GM19238 (cell line): ENCODE results near the gene IQCM.

ENCODE experiments used
- DNase-seq: peaks from one replicate; pipeline ENCODE4 v3.0.0; 2011; ENCODE audit warnings: low spot score; ENCODE audit not compliant: insufficient read length

Gene IQCM

GRCh38 chr4:149815743-149816142 lies at the start of gene IQCM:
TSS of gene IQCM (minus strand) at chr4:149815843. CDS start at chr4:149742691, 73,152 bp downstream.
- DNase-seq = no peak

- no peak for DNase-seq
These were observed 41.8 kb upstream of the IQCM start for GRCh38 chr4:149857446-149857845.

GRCh38 chr4:149845743-149846142 lies 30.1 kb upstream of the IQCM start:
- no peak for DNase-seq

- no peak for DNase-seq
These were observed 26.0 kb upstream of the IQCM start for GRCh38 chr4:149841686-149842085.

GRCh38 chr4:149838036-149838435 lies 22.4 kb upstream of the IQCM start:
- no peak for DNase-seq

- no peak for DNase-seq
These were observed 20.9 kb upstream of the IQCM start for GRCh38 chr4:149836546-149836945.

GRCh38 chr4:149835280-149835679 lies 19.6 kb upstream of the IQCM start:
- DNase-seq = no peak

GRCh38 chr4:149831656-149832208 lies 16.1 kb upstream of the IQCM start:
- DNase-seq = no peak

- no peak for DNase-seq
These were observed 15.2 kb upstream of the IQCM start for GRCh38 chr4:149830823-149831222.

GRCh38 chr4:149825336-149825735 lies 9.7 kb upstream of the IQCM start:
- no peak for DNase-seq

GRCh38 chr4:149823769-149824221 lies 8.2 kb upstream of the IQCM start:
- DNase-seq = no peak

GRCh38 chr4:149801416-149801815 lies 14.2 kb downstream of the IQCM start:
- DNase-seq = no peak

GRCh38 chr4:149799546-149799945 lies 16.1 kb downstream of the IQCM start:
- no peak for DNase-seq

- no peak for DNase-seq
These were observed 19.3 kb downstream of the IQCM start for GRCh38 chr4:149796381-149796780.

- DNase-seq = no peak
These were observed 20.4 kb downstream of the IQCM start for GRCh38 chr4:149795256-149795655.

- no peak for DNase-seq
These were observed 21.3 kb downstream of the IQCM start for GRCh38 chr4:149794352-149794751.

- no peak for DNase-seq
These were observed 22.2 kb downstream of the IQCM start for GRCh38 chr4:149793459-149793858.

- DNase-seq = no peak
These were observed 23.8 kb downstream of the IQCM start for GRCh38 chr4:149791851-149792250.

- no peak for DNase-seq
These were observed 25.3 kb downstream of the IQCM start for GRCh38 chr4:149790172-149790907.

GRCh38 chr4:149788300-149788699 lies 27.3 kb downstream of the IQCM start:
- no peak for DNase-seq

- no peak for DNase-seq
These were observed 29.8 kb downstream of the IQCM start for GRCh38 chr4:149785696-149786431.

- no peak for DNase-seq
These were observed 31.6 kb downstream of the IQCM start for GRCh38 chr4:149784018-149784417.
